GM10266 (cell line): ENCODE data around the gene PPT2.

Experiments used
- DNase-seq: peaks from one replicate; pipeline ENCODE4 v3.0.0; 2012; ENCODE audit errors: extremely low spot score
- TF ChIP-seq, protein P1 (sequence below): IDR thresholded peaks from 2 replicates; pipeline ENCODE4 v1.5.1; 2012; ENCODE audit warnings: mild to moderate bottlenecking, low read depth; ENCODE audit not compliant: control insufficient read depth, insufficient read depth; ENCODE audit errors: missing control alignments

The PPT2 gene

DNA sequence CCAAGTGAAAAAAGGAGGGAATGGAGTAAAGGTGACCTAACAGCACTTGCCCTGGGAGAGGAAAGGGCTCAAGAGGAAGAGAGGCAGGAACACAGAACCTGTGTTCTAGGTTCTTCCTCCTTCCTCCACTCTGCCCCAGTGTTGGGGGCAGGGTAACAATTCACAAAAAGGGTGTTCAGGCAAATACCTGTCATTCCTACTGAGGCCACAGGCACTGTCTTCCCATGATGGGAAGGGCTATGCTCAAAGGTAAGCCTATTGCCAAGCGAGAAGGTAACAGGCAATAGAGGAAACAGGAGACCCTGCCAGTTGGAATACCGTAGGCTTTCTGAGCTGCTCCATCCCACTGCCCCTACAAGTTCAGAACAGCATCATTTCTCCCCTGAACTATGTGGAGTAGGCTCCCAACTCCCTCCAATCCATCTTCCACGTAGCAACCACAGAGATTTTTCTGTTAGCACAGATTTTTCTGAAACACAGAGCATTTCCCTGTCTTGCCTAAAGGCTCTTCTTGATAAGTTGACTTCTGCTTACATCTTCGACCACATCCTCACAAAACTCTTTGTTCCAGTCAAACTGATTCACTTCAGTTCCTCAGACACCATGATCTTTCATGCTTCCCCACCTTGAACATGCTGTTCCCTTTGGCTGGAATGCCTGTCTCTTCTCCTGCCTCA is 19.2 kb downstream of the PPT2 start:
- DNase-seq: no peak
- TF ChIP-seq, protein P1, sequence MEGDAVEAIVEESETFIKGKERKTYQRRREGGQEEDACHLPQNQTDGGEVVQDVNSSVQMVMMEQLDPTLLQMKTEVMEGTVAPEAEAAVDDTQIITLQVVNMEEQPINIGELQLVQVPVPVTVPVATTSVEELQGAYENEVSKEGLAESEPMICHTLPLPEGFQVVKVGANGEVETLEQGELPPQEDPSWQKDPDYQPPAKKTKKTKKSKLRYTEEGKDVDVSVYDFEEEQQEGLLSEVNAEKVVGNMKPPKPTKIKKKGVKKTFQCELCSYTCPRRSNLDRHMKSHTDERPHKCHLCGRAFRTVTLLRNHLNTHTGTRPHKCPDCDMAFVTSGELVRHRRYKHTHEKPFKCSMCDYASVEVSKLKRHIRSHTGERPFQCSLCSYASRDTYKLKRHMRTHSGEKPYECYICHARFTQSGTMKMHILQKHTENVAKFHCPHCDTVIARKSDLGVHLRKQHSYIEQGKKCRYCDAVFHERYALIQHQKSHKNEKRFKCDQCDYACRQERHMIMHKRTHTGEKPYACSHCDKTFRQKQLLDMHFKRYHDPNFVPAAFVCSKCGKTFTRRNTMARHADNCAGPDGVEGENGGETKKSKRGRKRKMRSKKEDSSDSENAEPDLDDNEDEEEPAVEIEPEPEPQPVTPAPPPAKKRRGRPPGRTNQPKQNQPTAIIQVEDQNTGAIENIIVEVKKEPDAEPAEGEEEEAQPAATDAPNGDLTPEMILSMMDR: no peak

DNA sequence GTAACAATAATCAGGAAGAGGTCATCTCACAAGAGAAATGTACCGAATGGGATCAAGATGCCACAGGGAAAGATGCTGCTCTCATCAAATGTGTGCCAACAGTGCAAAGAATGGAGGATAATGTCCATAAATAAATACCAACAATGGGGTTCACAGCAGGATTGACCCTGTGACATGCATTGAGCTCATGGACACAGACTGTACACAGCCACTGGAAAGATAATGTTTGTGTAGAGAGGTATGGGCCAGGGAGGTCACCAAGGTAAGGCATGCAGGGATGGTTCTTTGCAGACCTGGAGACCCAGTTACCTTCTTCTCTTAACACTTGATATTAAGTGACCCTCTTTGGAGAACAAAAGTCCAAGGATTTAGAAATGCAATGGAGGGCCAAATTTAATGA is 20.5 kb downstream of the PPT2 start:
- DNase-seq: no peak
- TF ChIP-seq, protein P1: no peak

DNA sequence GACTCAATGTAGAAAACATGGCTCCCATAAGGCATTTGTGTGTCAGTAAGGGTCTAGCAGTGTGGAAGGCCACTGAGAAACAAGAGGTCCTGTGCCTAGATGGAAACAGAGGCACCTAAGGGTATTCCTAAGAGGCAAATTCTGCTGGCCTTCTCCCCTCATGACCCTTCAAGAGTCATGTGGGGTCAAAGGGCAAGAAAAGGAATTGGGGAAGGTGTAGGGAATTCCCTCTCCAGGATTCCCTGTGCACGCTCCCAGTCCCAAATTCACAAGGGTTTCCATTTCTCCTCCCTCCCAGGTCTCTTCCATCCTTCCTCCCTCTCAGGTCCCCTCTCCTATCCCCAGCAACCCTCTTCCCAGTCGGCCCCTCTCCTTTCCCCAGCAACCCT is 21.4 kb downstream of the PPT2 start:
- TF ChIP-seq, protein P1: no peak
- DNase-seq: no peak

DNA sequence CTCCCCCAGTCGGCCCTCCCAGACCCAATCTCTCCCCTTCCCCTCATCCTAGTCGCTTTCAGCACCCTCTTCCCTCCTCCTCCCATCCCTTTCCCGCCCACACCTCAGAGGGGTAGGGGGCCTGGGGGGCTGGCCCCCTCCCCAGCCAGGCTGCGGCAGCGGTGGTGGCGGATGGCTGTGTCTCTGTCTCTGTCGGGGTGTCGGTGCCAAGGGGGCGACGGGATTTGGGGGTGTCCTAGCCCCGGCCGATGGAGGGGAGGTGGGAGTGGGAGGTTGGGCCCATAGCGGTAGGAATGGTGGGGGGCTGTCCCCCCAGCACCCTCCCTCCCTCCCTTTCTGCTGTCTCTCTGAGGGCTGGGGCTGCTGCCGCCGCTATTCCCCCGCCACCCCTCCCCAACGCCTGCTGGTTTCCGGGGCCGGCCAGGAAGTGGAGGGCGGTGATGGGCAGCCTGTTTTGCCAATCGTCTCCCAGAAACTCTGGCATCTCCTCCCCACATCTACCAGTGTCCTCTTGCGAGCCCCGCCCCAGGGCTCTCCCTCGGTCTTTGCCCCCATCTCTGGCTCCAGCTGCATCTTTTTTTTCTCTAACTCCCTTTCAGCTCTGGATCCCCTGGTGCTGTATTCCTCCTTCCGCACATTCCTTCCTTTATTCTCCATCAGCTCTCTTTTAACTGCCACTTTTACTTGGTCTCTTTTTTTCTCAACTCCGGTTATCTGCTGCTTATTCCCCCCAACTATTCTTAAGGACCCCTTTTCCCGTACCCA is 22.0 kb downstream of the PPT2 start, which contains the start of gene AGPAT1:
Gene AGPAT1 (minus strand): TSS at position 374 of the 765 bp plus-strand sequence. CDS start 4,588 bp downstream, outside the sequence.
- TF ChIP-seq, protein P1: no peak

DNA sequence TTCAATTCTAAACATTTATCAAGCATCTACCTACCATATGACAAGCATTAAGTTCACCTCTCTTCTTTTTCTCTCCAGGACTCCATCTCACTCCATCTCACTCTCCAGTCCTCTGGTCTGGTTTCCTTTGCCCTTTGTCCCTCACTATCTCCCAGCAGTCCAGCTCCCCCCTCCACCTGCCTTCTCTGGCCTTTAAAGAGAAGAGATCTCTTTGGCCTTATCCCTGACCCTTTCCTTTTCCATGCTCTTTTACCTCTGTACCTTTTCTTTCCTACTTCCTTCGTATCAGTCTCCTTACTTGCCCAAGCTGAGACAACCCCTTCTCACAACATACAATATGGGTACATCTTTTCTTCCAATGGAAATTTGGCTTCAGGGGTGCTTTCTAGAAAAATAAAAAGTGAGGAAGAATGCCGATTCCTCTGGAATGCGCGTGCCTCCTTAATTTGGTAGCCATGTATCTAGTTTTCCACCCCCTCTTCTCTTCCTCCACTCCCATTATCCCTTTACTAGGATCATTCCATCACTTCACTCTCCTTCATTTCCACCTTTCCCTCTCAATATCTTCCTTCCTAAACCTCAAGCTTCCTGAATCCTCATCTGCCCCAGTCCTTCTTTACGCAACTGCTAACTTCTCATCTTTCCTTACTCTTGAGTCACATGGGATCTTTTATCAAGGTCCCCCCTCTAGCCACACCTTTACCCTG is 22.7 kb downstream of the PPT2 start:
- no peak for DNase-seq
- TF ChIP-seq, protein P1: no peak

More for the DNA sequence above, 22.0 kb downstream of the PPT2 start, which contains the start of gene AGPAT1:
- DNase-seq: peak; percentile 98

DNA sequence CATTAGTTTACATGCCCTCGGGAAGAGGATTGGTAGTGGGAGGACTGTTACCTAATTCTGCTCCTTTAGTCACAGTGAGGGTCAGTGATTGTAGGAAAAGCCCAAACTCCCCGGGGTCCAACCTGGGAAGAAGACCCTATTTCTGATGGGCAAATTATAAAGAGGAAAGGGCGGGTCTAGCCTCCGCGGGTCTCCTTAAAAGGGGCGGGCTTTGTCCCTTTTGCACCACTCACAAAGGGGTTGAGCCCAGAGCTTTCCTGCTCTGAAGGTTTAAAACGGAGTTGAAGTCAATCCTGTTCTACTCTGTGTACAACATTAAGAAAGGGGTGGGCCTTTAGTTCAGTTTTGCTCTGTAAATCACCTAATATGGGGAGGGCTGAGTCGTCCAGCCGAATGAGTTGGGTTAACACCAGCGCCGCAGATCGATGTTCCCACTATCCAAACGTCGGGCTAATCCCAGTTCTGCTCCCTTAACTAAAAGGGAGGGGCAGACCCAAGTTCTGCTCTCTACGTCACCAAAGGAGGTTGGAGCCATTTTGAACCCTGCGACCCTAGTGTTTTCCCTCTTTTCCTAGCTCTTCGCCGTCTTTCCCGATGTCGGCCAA is 23.3 kb downstream of the PPT2 start:
- TF ChIP-seq, protein P1: no peak
- no peak for DNase-seq
